ENCODE results near the gene ZBED4.

Gene ZBED4, protein sequence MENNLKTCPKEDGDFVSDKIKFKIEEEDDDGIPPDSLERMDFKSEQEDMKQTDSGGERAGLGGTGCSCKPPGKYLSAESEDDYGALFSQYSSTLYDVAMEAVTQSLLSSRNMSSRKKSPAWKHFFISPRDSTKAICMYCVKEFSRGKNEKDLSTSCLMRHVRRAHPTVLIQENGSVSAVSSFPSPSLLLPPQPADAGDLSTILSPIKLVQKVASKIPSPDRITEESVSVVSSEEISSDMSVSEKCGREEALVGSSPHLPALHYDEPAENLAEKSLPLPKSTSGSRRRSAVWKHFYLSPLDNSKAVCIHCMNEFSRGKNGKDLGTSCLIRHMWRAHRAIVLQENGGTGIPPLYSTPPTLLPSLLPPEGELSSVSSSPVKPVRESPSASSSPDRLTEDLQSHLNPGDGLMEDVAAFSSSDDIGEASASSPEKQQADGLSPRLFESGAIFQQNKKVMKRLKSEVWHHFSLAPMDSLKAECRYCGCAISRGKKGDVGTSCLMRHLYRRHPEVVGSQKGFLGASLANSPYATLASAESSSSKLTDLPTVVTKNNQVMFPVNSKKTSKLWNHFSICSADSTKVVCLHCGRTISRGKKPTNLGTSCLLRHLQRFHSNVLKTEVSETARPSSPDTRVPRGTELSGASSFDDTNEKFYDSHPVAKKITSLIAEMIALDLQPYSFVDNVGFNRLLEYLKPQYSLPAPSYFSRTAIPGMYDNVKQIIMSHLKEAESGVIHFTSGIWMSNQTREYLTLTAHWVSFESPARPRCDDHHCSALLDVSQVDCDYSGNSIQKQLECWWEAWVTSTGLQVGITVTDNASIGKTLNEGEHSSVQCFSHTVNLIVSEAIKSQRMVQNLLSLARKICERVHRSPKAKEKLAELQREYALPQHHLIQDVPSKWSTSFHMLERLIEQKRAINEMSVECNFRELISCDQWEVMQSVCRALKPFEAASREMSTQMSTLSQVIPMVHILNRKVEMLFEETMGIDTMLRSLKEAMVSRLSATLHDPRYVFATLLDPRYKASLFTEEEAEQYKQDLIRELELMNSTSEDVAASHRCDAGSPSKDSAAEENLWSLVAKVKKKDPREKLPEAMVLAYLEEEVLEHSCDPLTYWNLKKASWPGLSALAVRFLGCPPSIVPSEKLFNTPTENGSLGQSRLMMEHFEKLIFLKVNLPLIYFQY

DNA sequence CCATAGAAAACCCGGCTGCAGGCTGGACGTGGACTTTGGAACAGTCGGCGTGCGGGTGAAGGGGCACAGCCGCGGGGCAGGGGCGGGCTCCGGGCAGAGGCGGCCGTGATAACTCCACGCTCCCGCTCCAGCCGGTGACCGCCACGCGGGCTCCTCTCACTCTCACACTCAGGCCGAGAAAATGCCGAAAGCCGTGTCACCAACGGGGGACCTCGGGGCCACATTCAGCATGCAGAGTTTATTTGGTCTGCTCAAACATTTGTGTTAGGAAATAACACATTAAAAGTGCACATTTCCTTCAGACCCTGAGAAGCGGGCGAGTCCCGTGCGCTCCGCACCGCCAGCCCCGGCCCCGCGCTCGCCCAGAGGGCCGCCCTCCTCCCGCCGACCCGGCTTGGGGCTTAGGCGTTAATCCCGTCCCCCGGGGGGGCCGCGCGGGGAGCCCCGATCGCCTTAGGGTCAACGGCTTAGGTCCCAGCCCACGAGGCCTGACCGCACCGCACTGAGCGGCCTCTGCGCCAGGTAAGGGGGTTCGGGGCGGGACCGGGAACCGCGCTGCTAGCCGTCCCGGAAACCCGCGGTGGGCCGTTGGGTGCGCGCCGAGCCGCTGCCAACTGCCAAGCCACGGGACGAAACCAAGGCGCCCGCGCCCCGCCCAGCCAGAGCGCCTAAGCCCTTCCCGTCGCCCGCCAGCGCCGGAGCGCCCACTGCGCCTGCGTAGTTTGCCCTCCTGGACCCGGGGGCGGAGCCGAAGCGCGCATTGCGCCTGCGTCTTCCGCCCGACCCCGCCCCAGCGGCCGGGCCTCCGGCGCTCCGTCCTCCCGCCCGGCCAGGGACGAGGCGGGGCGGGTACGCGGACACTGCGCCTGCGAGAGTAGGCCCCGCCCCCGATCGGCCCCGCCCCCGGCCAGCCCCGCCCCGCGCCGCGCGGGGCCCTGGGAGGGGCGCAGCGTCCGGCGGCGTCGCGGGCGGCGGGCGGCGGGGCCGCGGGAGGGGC is at the start of gene ZBED4:
Gene ZBED4 (plus strand): TSS at position 947 of the 997 bp plus-strand sequence. CDS start 29,819 bp downstream, outside the sequence.
- Histone ChIP-seq H3K4me1 (ENCODE audit: low read length) (peaks cover 10% of the 10 kb centered on the region), H4K20me1 (ENCODE audit: insufficient read depth, low read length) (peaks cover 22% of the 10 kb centered on the region), H3K36me3 (replicated peaks; ENCODE audit: low read depth, low read length) (no peaks in the 10 kb centered on the region), H3K27ac (ENCODE audit: low read length) (peak within 1 kb of the TSS; percentile 91), H3K4me2 (ENCODE audit: low read length) (peak within 1 kb of the TSS; percentile 94), H3K4me3 (ENCODE audit: low read length) (peak within 1 kb of the TSS; percentile 98), H2AFZ (ENCODE audit: low read depth, low read length) (peak within 1 kb of the TSS; percentile 65; the same call in 1 of the 2 replicates), H3K27me3 (ENCODE audit: low read depth, low read length) (no peaks in the 10 kb centered on the region), H3K9me3 (ENCODE audit: insufficient read depth, low read length) (no peaks in the 10 kb centered on the region), H3K79me2 (ENCODE audit: low read length) (peaks cover 43% of the 10 kb centered on the region), H3K9ac (ENCODE audit: low read length) (peak within 1 kb of the TSS; percentile 99)
- TF ChIP-seq EZH2phosphoT487 (IDR thresholded peaks at IDR 0.05; ENCODE audit: low read depth) = no peak
- TF ChIP-seq, protein P1, sequence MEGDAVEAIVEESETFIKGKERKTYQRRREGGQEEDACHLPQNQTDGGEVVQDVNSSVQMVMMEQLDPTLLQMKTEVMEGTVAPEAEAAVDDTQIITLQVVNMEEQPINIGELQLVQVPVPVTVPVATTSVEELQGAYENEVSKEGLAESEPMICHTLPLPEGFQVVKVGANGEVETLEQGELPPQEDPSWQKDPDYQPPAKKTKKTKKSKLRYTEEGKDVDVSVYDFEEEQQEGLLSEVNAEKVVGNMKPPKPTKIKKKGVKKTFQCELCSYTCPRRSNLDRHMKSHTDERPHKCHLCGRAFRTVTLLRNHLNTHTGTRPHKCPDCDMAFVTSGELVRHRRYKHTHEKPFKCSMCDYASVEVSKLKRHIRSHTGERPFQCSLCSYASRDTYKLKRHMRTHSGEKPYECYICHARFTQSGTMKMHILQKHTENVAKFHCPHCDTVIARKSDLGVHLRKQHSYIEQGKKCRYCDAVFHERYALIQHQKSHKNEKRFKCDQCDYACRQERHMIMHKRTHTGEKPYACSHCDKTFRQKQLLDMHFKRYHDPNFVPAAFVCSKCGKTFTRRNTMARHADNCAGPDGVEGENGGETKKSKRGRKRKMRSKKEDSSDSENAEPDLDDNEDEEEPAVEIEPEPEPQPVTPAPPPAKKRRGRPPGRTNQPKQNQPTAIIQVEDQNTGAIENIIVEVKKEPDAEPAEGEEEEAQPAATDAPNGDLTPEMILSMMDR (IDR thresholded peaks at IDR 0.05; ENCODE audit: low read depth, low read length) = no peak

- H3K4me1 ChIP-seq (ENCODE audit: low read length) = no peaks in the 10 kb centered on the region
- H3K79me2 ChIP-seq (ENCODE audit: low read length) = peaks cover 96% of the 10 kb centered on the region
- H4K20me1 ChIP-seq (ENCODE audit: insufficient read depth, low read length) = peaks cover 70% of the 10 kb centered on the region
- no peaks in the 10 kb centered on the region for H3K27me3 ChIP-seq (ENCODE audit: low read depth, low read length)
- H3K27ac ChIP-seq (ENCODE audit: low read length) = no peak overlapping the region
- no peaks in the 10 kb centered on the region for H3K9me3 ChIP-seq (ENCODE audit: insufficient read depth, low read length)
- no peak overlapping the region for H3K4me2 ChIP-seq (ENCODE audit: low read length)
- H2AFZ ChIP-seq (ENCODE audit: low read depth, low read length) = no peak overlapping the region
- peaks cover 4% of the 10 kb centered on the region for H3K36me3 ChIP-seq (replicated peaks; ENCODE audit: low read depth, low read length)
- no peak overlapping the region for H3K9ac ChIP-seq (ENCODE audit: low read length)
- no peak for TF ChIP-seq EZH2phosphoT487 (IDR thresholded peaks at IDR 0.05; ENCODE audit: low read depth)
- TF ChIP-seq, protein P1 (IDR thresholded peaks at IDR 0.05; ENCODE audit: low read depth, low read length) = no peak
- no peak overlapping the region for H3K4me3 ChIP-seq (ENCODE audit: low read length)
Measured at GRCh38 chr22:49807129-49807528, 46.5 kb upstream of the ZBED4 start.

DNA sequence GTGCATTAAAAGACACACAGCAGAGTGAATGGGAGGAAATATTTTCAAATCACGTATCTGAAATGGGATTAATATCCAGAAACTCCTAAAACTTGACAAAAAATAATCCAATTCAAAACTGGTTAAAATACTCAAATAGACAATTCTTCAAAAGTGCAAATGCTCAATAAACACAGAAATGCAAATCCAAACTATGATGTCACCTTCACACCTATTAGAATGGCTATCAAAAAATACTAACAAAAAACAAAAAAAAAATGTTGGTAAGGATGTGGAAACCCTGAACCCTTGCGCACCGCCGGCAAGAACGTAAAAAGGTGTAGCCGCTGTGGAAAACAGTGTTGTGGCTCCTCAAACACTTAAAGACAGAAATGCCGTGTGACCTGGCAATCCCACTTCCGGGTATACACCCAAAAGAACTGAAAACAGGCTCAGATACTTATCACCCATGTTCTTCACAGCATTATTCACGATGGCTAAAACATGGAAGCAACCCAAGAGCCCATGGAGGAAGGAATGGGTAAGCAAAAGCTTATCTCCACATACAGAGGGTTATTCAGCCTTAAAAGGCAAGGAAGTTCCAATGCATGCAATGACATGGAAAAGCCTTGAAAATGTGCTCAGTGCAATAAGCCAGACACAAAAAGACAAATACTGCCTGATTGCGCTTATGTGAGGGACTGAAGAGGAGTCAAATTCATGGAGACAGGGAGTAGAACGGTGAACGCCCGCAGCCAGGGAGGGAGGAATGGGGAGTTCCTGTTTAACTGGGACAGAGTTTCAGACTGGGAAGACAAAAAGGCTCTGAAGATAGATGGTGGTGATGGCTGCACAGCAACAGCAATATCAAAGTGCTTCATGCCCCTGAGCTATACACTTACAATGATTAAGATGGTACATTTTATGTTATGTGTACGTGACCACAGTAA is 45.6 kb upstream of the ZBED4 start:
- H2AFZ ChIP-seq (ENCODE audit: low read depth, low read length) = no peak overlapping the region
- no peak overlapping the region for H3K27ac ChIP-seq (ENCODE audit: low read length)
- no peak for TF ChIP-seq EZH2phosphoT487 (IDR thresholded peaks at IDR 0.05; ENCODE audit: low read depth)
- TF ChIP-seq, protein P1 (IDR thresholded peaks at IDR 0.05; ENCODE audit: low read depth, low read length) = no peak
- no peak overlapping the region for H3K9ac ChIP-seq (ENCODE audit: low read length)
- H3K4me3 ChIP-seq (ENCODE audit: low read length) = no peak overlapping the region
- H4K20me1 ChIP-seq (ENCODE audit: insufficient read depth, low read length) = peaks cover 73% of the 10 kb centered on the region
- H3K4me1 ChIP-seq (ENCODE audit: low read length) = no peaks in the 10 kb centered on the region
- no peak overlapping the region for H3K4me2 ChIP-seq (ENCODE audit: low read length)
- peaks cover 99% of the 10 kb centered on the region for H3K79me2 ChIP-seq (ENCODE audit: low read length)
- H3K36me3 ChIP-seq (replicated peaks; ENCODE audit: low read depth, low read length) = peaks cover 4% of the 10 kb centered on the region
- no peaks in the 10 kb centered on the region for H3K9me3 ChIP-seq (ENCODE audit: insufficient read depth, low read length)
- H3K27me3 ChIP-seq (ENCODE audit: low read depth, low read length) = no peaks in the 10 kb centered on the region

Data from OCI-LY3 (cell line).